K562 (cell line): ENCODE measurements around the gene SMAD3. TPM values are rescaled to one million over a fixed set of nuclear protein-coding genes. Genes with fewer than 3 reads are reported as not detected.

Experiments
- ADNP ChIP-seq: fragments of 200-800 bp; sonication (Bioruptor generic); IDR thresholded peaks from 2 replicates; pipeline ENCODE4 v1.6.1; 2016; ENCODE audit warnings: missing genetic modification characterization, missing compliant biosample characterization
- ARID1B ChIP-seq: fragments of 450-650 bp; IDR thresholded peaks from 2 replicates; pipeline ENCODE4 v1.6.1; 2016; ENCODE audit warnings: antibody characterized with exemption, mild to moderate bottlenecking, inconsistent platforms
- ARNT ChIP-seq, 2 experiments: fragments of 450-650 bp; IDR thresholded peaks; 2 replicates each; pipeline ENCODE4 v1.6.1; 2016; ENCODE audit warnings: mild to moderate bottlenecking in 1 of 2
- BACH1 ChIP-seq: fragments of 200-800 bp; sonication (Bioruptor generic); IDR thresholded peaks from 2 replicates; pipeline ENCODE4 v1.6.1; 2016; ENCODE audit warnings: missing genetic modification characterization, missing compliant biosample characterization
- KLF1 ChIP-seq: fragments of 450-650 bp; IDR thresholded peaks from 2 replicates; pipeline ENCODE4 v1.6.1; 2016; ENCODE audit warnings: missing genetic modification characterization, missing compliant biosample characterization
- MAFG ChIP-seq: fragments of 450-650 bp; conservative IDR thresholded peaks from 2 replicates; pipeline ENCODE4 v1.6.1; 2016; ENCODE audit warnings: missing genetic modification characterization, missing compliant biosample characterization
- MEIS2 ChIP-seq: fragments of 450-650 bp; IDR thresholded peaks from 2 replicates; pipeline ENCODE4 v1.6.1; 2014; ENCODE audit warnings: mild to moderate bottlenecking; ENCODE audit not compliant: partially characterized antibody
- RBM15 ChIP-seq: fragments of 200-400 bp; formaldehyde crosslinking; IDR thresholded peaks from 2 replicates; pipeline ENCODE4 v1.6.1; 2018; ENCODE audit warnings: mild to moderate bottlenecking, low read length, moderate library complexity; ENCODE audit not compliant: insufficient read depth
- RBM25 ChIP-seq: fragments of 200-400 bp; formaldehyde crosslinking; IDR thresholded peaks from 2 replicates; pipeline ENCODE4 v1.6.1; 2018; ENCODE audit warnings: low read length, low read depth, moderate library complexity; ENCODE audit not compliant: severe bottlenecking
- SAFB2 ChIP-seq: fragments of 200-400 bp; formaldehyde crosslinking; IDR thresholded peaks from 2 replicates; pipeline ENCODE4 v1.6.1; 2018; ENCODE audit warnings: borderline replicate concordance, low read length, low read depth, moderate library complexity; ENCODE audit not compliant: severe bottlenecking
- SMAD4 ChIP-seq: fragments of 250-450 bp; sonication (Bioruptor Pico); conservative IDR thresholded peaks from 2 replicates; pipeline ENCODE4 v1.8.0; 2021; ENCODE audit warnings: inconsistent platforms, mild to moderate bottlenecking, moderate library complexity
- TAF9B ChIP-seq: fragments of 450-650 bp; IDR thresholded peaks from 2 replicates; pipeline ENCODE4 v1.6.1; 2018; ENCODE audit warnings: mild to moderate bottlenecking; ENCODE audit not compliant: partially characterized antibody
- TRIM24 ChIP-seq, 2 experiments: fragments of 450-650 bp; IDR thresholded peaks; 2 replicates each; pipeline ENCODE4 v1.6.1; 2016
- TRIM28 ChIP-seq: fragments of 450-650 bp; IDR thresholded peaks from 2 replicates; pipeline ENCODE4 v1.6.1; 2017
- XRCC5 ChIP-seq: fragments of 200-400 bp; formaldehyde crosslinking; IDR thresholded peaks from 2 replicates; pipeline ENCODE4 v1.6.1; 2017; ENCODE audit warnings: low read depth, mild to moderate bottlenecking, low read length
- ZBED1 ChIP-seq: IDR thresholded peaks from 2 replicates; pipeline ENCODE4 v1.6.1; 2014
- ZNF175 ChIP-seq: fragments of 200-800 bp; sonication (Bioruptor generic); IDR thresholded peaks from 2 replicates; pipeline ENCODE4 v1.6.1; 2016; ENCODE audit warnings: low read depth, mild to moderate bottlenecking, missing genetic modification characterization, missing compliant biosample characterization
- polyA plus RNA-seq, 8 experiments: library from polyadenylated mRNA; depleted of rRNA in 4 of 8; stranded (reverse) in 5 of 8; unstranded in 3 of 8; fragments of >200 nt; fragmentation: Nextera tagmentation in 2 of 8; fragmentation: Illumina TruSeq in 1 of 8; extraction: Ambion mirVana in 2 of 8; extraction: Trizol in 1 of 8; gene quantifications; 2 replicates each; pipeline versions ENCODE4 v1.2.1 to v1.2.3, GENCODE V29; 2011 to 2014; ENCODE audit warnings: inconsistent platforms in 1 of 8, missing spikeins in 1 of 8
- total RNA-seq, 7 experiments: library from RNA; depleted of rRNA in 6 of 7; stranded (reverse); fragments of >200 nt in 6 of 7; fragmentation: Illumina TruSeq in 2 of 7; extraction: Trizol in 2 of 7; gene quantifications; 2 replicates each; pipeline versions ENCODE4 v1.2.1 to v1.2.3, GENCODE V29; 2011 to 2021; ENCODE audit warnings: low replicate concordance in 1 of 7
- TF ChIP-seq, protein P1 (sequence below), 2 experiments: fragments of 200-800 bp in 1 of 2; sonication (Bioruptor generic) in 1 of 2; sonication (generic) in 1 of 2; formaldehyde crosslinking in 1 of 2; IDR thresholded peaks in 1 of 2; conservative IDR thresholded peaks in 1 of 2; 2 replicates each; pipeline versions ENCODE4 v1.5.0 to v1.6.1; 2016 to 2020; ENCODE audit warnings: missing compliant biosample characterization in 1 of 2, missing genetic modification characterization in 1 of 2, missing genetic modification reagents in 1 of 2
- TF ChIP-seq, protein P2 (sequence below), 2 experiments: fragments of 450-650 bp in 1 of 2; sonication (generic) in 1 of 2; formaldehyde crosslinking; conservative IDR thresholded peaks; 2 replicates each; pipeline versions ENCODE4 v1.4.0 to v1.8.1; 2020 to 2022; ENCODE audit warnings: mild to moderate bottlenecking in 1 of 2, missing genetic modification reagents in 1 of 2
- TF ChIP-seq, protein P3 (sequence below): fragments of 250-450 bp; sonication (Bioruptor Pico); IDR thresholded peaks from 2 replicates; pipeline ENCODE4 v1.5.0; 2021; ENCODE audit warnings: mild to moderate bottlenecking, moderate library complexity
- TF ChIP-seq, protein P4 (sequence below): fragments of 250-450 bp; sonication (Bioruptor Pico); IDR thresholded peaks from 2 replicates; pipeline ENCODE4 v1.5.0; 2020; ENCODE audit warnings: mild to moderate bottlenecking, borderline replicate concordance

Gene SMAD3
- total and polyA plus RNA-seq, 9 of the 15 experiments (the other 6 are each of a cell fraction or from before 2014, with no cell fraction given): 4.3 to 39.2 (median 11.1) TPM

DNA sequence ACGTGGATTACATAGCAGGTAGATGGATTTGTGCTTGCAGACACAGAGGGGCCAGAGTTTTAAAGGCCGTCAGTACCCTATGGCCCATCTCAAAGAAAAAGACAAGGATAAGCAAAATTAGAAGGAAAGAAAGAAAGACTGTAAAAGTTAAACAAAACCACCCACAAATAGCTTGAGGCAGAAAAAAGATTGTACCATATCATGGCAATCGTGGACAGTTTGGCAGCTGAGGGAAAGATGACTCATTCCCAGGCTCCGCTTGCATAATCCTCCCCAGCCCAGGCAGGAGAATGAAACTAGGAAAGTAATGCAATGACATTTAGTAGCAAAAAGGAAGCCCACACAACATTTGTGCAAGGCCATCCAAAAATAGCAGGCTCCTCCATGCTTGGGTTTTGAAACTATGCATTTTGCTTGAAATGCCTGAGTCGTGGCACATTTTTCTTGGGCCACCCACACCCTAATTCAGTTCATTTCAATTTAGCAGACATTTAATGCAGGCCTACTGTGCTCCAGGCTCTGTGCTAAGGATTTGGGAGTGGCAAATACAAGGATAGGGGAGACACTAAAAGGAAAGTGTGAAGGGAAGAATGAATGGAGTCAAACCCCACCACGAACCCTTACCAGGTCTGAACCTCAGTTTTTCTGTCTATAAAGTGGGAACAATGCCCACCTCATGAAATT is 40.9 kb upstream of the SMAD3 start (continued):
- TF ChIP-seq, protein P1, sequence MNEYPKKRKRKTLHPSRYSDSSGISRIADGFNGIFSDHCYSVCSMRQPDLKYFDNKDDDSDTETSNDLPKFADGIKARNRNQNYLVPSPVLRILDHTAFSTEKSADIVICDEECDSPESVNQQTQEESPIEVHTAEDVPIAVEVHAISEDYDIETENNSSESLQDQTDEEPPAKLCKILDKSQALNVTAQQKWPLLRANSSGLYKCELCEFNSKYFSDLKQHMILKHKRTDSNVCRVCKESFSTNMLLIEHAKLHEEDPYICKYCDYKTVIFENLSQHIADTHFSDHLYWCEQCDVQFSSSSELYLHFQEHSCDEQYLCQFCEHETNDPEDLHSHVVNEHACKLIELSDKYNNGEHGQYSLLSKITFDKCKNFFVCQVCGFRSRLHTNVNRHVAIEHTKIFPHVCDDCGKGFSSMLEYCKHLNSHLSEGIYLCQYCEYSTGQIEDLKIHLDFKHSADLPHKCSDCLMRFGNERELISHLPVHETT (CRISPR knock-in tag; conservative IDR thresholded peaks at IDR 0.05 in 1 of 2, IDR thresholded peaks at IDR 0.05 in 1 of 2): no peak; a peak in 1 of 4 replicates
- TF ChIP-seq ADNP (tag) (peak; percentile 93), ARNT (IDR thresholded peaks at IDR 0.05) (0 out of 4 replicates have a peak, but pooled peaks of 1 of the 2 experiments have one; percentile 60), MAFG (tag) (peak; percentile 62), KLF1 (tag) (no peak), ARID1B (peak; percentile 93), ZBED1 (no peak), XRCC5 (0 out of 2 replicates have a peak, but pooled peaks have one; percentile 32), ZNF175 (CRISPR knock-in tag) (no peak), BACH1 (peak; percentile 27; the same call in 1 of the 2 replicates), SMAD4 (CRISPR knock-in tag) (peak; percentile 59), SAFB2 (no peak), MEIS2 (peak; percentile 76), TRIM24 (IDR thresholded peaks at IDR 0.05) (peak; percentile 64 to 79; a peak in 3 of 4 replicates), TRIM28 (no peak), RBM15 (no peak), RBM25 (peak; percentile 93), TAF9B (peak; percentile 86)
- TF ChIP-seq, protein P2, sequence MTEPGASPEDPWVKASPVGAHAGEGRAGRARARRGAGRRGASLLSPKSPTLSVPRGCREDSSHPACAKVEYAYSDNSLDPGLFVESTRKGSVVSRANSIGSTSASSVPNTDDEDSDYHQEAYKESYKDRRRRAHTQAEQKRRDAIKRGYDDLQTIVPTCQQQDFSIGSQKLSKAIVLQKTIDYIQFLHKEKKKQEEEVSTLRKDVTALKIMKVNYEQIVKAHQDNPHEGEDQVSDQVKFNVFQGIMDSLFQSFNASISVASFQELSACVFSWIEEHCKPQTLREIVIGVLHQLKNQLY (CRISPR knock-in tag; conservative IDR thresholded peaks at IDR 0.05): no peak
- TF ChIP-seq, protein P3, sequence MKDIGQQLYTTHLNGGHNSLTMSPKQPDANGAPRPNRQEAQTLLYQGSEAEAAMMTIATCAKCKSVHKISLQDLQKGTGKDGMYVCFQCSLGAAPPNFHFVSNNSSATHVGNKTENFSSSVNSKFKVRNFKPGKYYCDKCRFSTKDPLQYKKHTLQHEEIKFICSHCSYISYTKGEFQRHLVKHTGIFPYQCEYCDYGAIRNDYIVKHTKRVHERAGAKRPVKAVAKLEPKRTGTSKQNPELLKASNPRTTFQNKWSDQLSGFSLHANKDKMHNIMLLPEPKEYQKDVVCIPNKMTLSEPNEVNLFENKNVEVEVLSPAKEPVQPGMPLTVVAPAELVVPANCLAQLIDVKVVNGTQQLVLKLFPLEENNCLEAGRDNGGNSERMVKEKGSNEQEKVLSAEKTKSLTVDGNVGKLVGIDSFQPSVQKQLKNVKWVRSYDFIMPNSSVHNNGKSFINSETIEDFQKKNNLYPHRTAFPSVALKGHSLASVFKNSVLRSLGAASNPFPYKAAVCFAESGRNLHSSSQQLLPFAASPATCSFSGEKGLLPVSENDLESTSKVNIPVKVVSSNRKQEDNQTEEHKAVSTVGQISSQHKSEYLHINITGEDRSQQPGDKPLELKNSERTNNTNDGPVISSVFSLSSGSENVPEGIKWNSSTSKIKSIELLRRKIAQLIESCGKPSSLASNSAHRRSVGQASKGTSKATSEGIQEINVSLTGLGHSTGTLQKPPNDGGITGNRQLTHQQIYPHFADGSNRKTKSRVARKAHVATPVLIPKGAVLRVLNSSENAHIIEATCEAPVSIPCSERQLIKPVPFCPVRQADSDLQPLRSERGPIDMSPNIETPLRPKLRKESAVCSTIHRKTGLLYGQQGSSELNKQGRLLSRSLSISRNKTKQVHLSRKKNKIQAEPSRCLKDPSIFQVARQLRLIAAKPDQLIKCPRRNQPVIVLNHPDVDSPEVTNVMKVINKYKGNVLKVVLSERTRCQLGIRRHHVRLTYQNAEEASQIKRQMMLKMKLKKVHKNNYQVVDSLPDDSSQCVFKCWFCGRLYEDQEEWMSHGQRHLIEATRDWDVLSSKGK (CRISPR knock-in tag): no peak
- TF ChIP-seq, protein P4, sequence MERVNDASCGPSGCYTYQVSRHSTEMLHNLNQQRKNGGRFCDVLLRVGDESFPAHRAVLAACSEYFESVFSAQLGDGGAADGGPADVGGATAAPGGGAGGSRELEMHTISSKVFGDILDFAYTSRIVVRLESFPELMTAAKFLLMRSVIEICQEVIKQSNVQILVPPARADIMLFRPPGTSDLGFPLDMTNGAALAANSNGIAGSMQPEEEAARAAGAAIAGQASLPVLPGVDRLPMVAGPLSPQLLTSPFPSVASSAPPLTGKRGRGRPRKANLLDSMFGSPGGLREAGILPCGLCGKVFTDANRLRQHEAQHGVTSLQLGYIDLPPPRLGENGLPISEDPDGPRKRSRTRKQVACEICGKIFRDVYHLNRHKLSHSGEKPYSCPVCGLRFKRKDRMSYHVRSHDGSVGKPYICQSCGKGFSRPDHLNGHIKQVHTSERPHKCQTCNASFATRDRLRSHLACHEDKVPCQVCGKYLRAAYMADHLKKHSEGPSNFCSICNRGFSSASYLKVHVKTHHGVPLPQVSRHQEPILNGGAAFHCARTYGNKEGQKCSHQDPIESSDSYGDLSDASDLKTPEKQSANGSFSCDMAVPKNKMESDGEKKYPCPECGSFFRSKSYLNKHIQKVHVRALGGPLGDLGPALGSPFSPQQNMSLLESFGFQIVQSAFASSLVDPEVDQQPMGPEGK (CRISPR knock-in tag): no peak
